K562 (cell line): ENCODE results near the gene FERMT3. TPM values are rescaled to one million over a fixed set of nuclear protein-coding genes. Genes with fewer than 3 reads are reported as not detected.

Experiments
- ATF7 ChIP-seq: fragments of 450-650 bp; IDR thresholded peaks from 2 replicates; pipeline ENCODE4 v1.7.1; 2014; ENCODE audit warnings: mild to moderate bottlenecking, moderate library complexity
- BRCA1 ChIP-seq, 2 experiments: fragments of 450-650 bp in 1 of 2; sonication (generic) in 1 of 2; formaldehyde crosslinking in 1 of 2; IDR thresholded peaks; 2 replicates each; pipeline versions ENCODE4 v1.5.0 to v1.6.1; 2017 to 2020; ENCODE audit warnings: mild to moderate bottlenecking in 1 of 2, missing genetic modification reagents in 1 of 2
- CAMTA2 ChIP-seq: fragments of 250-450 bp; sonication (Bioruptor Pico); conservative IDR thresholded peaks from 2 replicates; pipeline ENCODE4 v1.5.1; 2022
- CHD4 ChIP-seq: fragments of 200-600 bp; sonication (generic); IDR thresholded peaks from 3 replicates; pipeline ENCODE4 v1.6.1; 2012; ENCODE audit warnings: low read depth, mild to moderate bottlenecking, mixed read lengths, low read length, inconsistent platforms; ENCODE audit not compliant: insufficient read depth, insufficient replicate concordance, poor library complexity, severe bottlenecking
- DMBX1 ChIP-seq: fragments of 250-450 bp; sonication (Bioruptor Pico); IDR thresholded peaks from 2 replicates; pipeline ENCODE4 v1.8.0; 2022; ENCODE audit warnings: inconsistent platforms, mild to moderate bottlenecking, moderate library complexity, borderline replicate concordance
- DPF2 ChIP-seq: fragments of 450-650 bp; IDR thresholded peaks from 2 replicates; pipeline ENCODE4 v1.6.1; 2016
- HOXB6 ChIP-seq: fragments of 250-450 bp; sonication (Bioruptor Pico); IDR thresholded peaks from 2 replicates; pipeline ENCODE4 v1.5.1; 2022; ENCODE audit warnings: mild to moderate bottlenecking, borderline replicate concordance
- ILF3 ChIP-seq: fragments of 450-650 bp; IDR thresholded peaks from 2 replicates; pipeline ENCODE4 v1.6.1; 2018; ENCODE audit warnings: antibody characterized with exemption, mild to moderate bottlenecking, moderate library complexity, borderline replicate concordance
- L3MBTL2 ChIP-seq: fragments of 450-650 bp; IDR thresholded peaks from 2 replicates; pipeline ENCODE4 v1.6.1; 2016; ENCODE audit warnings: mild to moderate bottlenecking, moderate library complexity
- NEUROD1 ChIP-seq: fragments of 150-350 bp; IDR thresholded peaks from 2 replicates; pipeline ENCODE4 v1.6.1; 2014; ENCODE audit warnings: borderline replicate concordance, low read length, low read depth; ENCODE audit not compliant: partially characterized antibody
- PHB ChIP-seq: fragments of 250-450 bp; sonication (Bioruptor Pico); IDR thresholded peaks from 2 replicates; pipeline ENCODE4 v1.5.0; 2021
- TAF1 ChIP-seq: IDR thresholded peaks from 2 replicates; pipeline ENCODE4 v1.6.1; 2011; ENCODE audit warnings: mild to moderate bottlenecking, low read length, moderate library complexity; ENCODE audit not compliant: insufficient read depth, control insufficient read depth, severe bottlenecking; ENCODE audit errors: extremely low read depth
- ZNF384 ChIP-seq: IDR thresholded peaks from 2 replicates; pipeline ENCODE4 v1.6.1; 2012; ENCODE audit warnings: low read depth, low read length, improper control_type of control experiment
- ZNF780A ChIP-seq: fragments of 250-450 bp; sonication (Bioruptor Pico); IDR thresholded peaks from 2 replicates; pipeline ENCODE4 v1.5.0; 2021; ENCODE audit warnings: mild to moderate bottlenecking
- polyA plus RNA-seq, 8 experiments: library from polyadenylated mRNA; depleted of rRNA in 4 of 8; stranded (reverse) in 5 of 8; unstranded in 3 of 8; fragments of >200 nt; fragmentation: Nextera tagmentation in 2 of 8; fragmentation: Illumina TruSeq in 1 of 8; extraction: Ambion mirVana in 2 of 8; extraction: Trizol in 1 of 8; gene quantifications; 2 replicates each; pipeline versions ENCODE4 v1.2.1 to v1.2.3, GENCODE V29; 2011 to 2014; ENCODE audit warnings: inconsistent platforms in 1 of 8, missing spikeins in 1 of 8
- total RNA-seq, 7 experiments: library from RNA; depleted of rRNA in 6 of 7; stranded (reverse); fragments of >200 nt in 6 of 7; fragmentation: Illumina TruSeq in 2 of 7; extraction: Trizol in 2 of 7; gene quantifications; 2 replicates each; pipeline versions ENCODE4 v1.2.1 to v1.2.3, GENCODE V29; 2011 to 2021; ENCODE audit warnings: low replicate concordance in 1 of 7
- TF ChIP-seq, protein P1 (sequence below): sonication (generic); IDR thresholded peaks from 2 replicates; pipeline ENCODE4 v1.6.1; 2016
- TF ChIP-seq, protein P2 (sequence below): sonication (generic); formaldehyde crosslinking; IDR thresholded peaks from 2 replicates; pipeline ENCODE4 v1.8.0; 2022; ENCODE audit warnings: mild to moderate bottlenecking, missing genetic modification reagents
- TF ChIP-seq, protein P3 (sequence below): fragments of 450-650 bp; IDR thresholded peaks from 2 replicates; pipeline ENCODE4 v1.6.1; 2016
- TF ChIP-seq, protein P4 (sequence below): fragments of 450-650 bp; IDR thresholded peaks from 2 replicates; pipeline ENCODE4 v1.6.1; 2016; ENCODE audit warnings: missing biosample characterization, missing genetic modification characterization
- TF ChIP-seq, protein P5 (sequence below): fragments of 250-450 bp; sonication (Bioruptor Pico); IDR thresholded peaks from 2 replicates; pipeline ENCODE4 v1.4.0; 2020

FERMT3 gene
- total and polyA plus RNA-seq, 9 of the 15 experiments (the other 6 are each of a cell fraction or from before 2014, with no cell fraction given), result 3.2 to 275 (median 79.7) TPM

DNA sequence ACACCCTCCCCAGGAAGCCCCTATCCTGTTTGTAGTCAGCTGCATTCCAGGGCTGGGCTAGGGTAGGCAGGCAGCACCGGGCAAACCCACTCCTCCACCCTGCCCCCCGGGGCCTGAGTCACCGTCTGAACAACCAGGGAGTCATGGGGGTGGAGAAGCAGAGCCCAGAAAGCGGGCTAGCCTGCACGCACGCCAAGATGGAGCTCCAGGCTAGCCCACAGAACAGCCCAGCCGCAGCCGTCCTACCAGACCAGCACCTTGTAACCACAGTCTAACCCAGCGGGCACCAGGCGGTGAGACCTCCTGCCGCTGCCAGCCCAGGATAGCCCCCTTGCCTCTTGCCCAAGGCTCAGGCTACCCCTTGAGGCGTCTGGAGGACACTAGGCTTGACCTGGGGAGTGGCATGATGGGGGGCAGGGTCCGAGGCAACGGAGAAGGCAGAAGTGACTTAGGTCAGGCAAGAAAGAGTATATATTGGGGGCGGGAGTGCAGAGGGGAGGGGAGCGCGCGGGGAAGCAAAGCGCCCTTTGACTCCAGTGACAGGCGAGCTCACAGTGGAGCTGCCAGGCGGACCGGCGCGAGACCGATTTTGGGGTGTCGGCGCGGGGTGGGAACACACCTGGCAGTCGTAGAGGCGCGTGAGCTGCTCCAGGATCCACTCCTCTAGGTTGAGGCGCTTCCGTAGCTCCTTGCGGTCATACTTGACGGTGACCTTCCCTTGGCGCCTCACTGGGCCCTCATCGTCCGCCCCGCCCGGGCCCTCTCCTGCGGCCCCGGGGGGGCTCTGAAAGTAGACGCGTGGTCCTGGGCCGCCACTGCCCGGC lies 39.5 kb downstream of the FERMT3 start (continued):
- TF ChIP-seq, protein P1, sequence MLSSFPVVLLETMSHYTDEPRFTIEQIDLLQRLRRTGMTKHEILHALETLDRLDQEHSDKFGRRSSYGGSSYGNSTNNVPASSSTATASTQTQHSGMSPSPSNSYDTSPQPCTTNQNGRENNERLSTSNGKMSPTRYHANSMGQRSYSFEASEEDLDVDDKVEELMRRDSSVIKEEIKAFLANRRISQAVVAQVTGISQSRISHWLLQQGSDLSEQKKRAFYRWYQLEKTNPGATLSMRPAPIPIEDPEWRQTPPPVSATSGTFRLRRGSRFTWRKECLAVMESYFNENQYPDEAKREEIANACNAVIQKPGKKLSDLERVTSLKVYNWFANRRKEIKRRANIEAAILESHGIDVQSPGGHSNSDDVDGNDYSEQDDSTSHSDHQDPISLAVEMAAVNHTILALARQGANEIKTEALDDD, result no peak
- TF ChIP-seq NEUROD1, result peak; percentile 48
- TF ChIP-seq ILF3, result no peak
- TF ChIP-seq BRCA1 (IDR thresholded peaks at IDR 0.05), result no peak
- TF ChIP-seq BRCA1 (CRISPR knock-in tag; IDR thresholded peaks at IDR 0.05), result no peak
- TF ChIP-seq, protein P2, sequence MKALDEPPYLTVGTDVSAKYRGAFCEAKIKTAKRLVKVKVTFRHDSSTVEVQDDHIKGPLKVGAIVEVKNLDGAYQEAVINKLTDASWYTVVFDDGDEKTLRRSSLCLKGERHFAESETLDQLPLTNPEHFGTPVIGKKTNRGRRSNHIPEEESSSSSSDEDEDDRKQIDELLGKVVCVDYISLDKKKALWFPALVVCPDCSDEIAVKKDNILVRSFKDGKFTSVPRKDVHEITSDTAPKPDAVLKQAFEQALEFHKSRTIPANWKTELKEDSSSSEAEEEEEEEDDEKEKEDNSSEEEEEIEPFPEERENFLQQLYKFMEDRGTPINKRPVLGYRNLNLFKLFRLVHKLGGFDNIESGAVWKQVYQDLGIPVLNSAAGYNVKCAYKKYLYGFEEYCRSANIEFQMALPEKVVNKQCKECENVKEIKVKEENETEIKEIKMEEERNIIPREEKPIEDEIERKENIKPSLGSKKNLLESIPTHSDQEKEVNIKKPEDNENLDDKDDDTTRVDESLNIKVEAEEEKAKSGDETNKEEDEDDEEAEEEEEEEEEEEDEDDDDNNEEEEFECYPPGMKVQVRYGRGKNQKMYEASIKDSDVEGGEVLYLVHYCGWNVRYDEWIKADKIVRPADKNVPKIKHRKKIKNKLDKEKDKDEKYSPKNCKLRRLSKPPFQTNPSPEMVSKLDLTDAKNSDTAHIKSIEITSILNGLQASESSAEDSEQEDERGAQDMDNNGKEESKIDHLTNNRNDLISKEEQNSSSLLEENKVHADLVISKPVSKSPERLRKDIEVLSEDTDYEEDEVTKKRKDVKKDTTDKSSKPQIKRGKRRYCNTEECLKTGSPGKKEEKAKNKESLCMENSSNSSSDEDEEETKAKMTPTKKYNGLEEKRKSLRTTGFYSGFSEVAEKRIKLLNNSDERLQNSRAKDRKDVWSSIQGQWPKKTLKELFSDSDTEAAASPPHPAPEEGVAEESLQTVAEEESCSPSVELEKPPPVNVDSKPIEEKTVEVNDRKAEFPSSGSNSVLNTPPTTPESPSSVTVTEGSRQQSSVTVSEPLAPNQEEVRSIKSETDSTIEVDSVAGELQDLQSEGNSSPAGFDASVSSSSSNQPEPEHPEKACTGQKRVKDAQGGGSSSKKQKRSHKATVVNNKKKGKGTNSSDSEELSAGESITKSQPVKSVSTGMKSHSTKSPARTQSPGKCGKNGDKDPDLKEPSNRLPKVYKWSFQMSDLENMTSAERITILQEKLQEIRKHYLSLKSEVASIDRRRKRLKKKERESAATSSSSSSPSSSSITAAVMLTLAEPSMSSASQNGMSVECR (CRISPR knock-in tag), result no peak
- TF ChIP-seq ATF7, result peak; percentile 22; the same call in 1 of the 2 replicates
- no peak for TF ChIP-seq ZNF780A (CRISPR knock-in tag)
- TF ChIP-seq ZNF384, result no peak
- TF ChIP-seq DPF2, result peak; percentile 73
- TF ChIP-seq L3MBTL2, result no peak
- no peak for TF ChIP-seq CAMTA2 (CRISPR knock-in tag)
- TF ChIP-seq PHB (CRISPR knock-in tag), result no peak
- TF ChIP-seq DMBX1 (CRISPR knock-in tag), result no peak
- TF ChIP-seq CHD4, result no peak
- TF ChIP-seq, protein P3, sequence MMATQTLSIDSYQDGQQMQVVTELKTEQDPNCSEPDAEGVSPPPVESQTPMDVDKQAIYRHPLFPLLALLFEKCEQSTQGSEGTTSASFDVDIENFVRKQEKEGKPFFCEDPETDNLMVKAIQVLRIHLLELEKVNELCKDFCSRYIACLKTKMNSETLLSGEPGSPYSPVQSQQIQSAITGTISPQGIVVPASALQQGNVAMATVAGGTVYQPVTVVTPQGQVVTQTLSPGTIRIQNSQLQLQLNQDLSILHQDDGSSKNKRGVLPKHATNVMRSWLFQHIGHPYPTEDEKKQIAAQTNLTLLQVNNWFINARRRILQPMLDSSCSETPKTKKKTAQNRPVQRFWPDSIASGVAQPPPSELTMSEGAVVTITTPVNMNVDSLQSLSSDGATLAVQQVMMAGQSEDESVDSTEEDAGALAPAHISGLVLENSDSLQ, result no peak
- TF ChIP-seq, protein P4, sequence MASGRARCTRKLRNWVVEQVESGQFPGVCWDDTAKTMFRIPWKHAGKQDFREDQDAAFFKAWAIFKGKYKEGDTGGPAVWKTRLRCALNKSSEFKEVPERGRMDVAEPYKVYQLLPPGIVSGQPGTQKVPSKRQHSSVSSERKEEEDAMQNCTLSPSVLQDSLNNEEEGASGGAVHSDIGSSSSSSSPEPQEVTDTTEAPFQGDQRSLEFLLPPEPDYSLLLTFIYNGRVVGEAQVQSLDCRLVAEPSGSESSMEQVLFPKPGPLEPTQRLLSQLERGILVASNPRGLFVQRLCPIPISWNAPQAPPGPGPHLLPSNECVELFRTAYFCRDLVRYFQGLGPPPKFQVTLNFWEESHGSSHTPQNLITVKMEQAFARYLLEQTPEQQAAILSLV (tag), result no peak
- TF ChIP-seq, protein P5, sequence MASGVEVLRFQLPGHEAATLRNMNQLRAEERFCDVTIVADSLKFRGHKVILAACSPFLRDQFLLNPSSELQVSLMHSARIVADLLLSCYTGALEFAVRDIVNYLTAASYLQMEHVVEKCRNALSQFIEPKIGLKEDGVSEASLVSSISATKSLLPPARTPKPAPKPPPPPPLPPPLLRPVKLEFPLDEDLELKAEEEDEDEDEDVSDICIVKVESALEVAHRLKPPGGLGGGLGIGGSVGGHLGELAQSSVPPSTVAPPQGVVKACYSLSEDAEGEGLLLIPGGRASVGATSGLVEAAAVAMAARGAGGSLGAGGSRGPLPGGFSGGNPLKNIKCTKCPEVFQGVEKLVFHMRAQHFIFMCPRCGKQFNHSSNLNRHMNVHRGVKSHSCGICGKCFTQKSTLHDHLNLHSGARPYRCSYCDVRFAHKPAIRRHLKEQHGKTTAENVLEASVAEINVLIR (CRISPR knock-in tag), result no peak
- TF ChIP-seq TAF1, result no peak
- TF ChIP-seq HOXB6 (CRISPR knock-in tag), result no peak
